ENCODE results near the gene PPP1R12A.
"Not testable (repeated sequence)": the region's sequence is repeated elsewhere in the genome, so short reads cannot be mapped to it uniquely, and the experiment has no call there.

PPP1R12A gene

GRCh38 chr12:79954037-79954610 is 19.2 kb upstream of the PPP1R12A start:
- DNase-seq (no peak), ATAC-seq (replicated peaks) (no peak)
- Mint-ChIP-seq H3K4me1 (no peaks in the 10 kb centered on the region), H3K36me3 (peaks cover 5 to 6% of the 10 kb centered on the region in 2 donors), H3K4me3 (no peak overlapping the region), H3K9me3 (peaks cover 11 to 14% of the 10 kb centered on the region in 2 donors), H3K27me3 (peaks cover 24 to 28% of the 10 kb centered on the region in 2 donors), H3K27ac (no peak overlapping the region)

- H3K9me3 Mint-ChIP-seq = peaks cover 1 to 5% of the 10 kb centered on the region in 2 donors
- H3K4me1 Mint-ChIP-seq = no peaks in the 10 kb centered on the region
- no peak overlapping the region for H3K27ac Mint-ChIP-seq
- ATAC-seq (replicated peaks) = no peak
- peaks cover 10 to 19% of the 10 kb centered on the region in 2 donors for H3K27me3 Mint-ChIP-seq
- H3K36me3 Mint-ChIP-seq = no peaks in the 10 kb centered on the region
- DNase-seq = no peak
- H3K4me3 Mint-ChIP-seq = no peak overlapping the region
Measured at GRCh38 chr12:79949098-79949497, 14.2 kb upstream of the PPP1R12A start.

GRCh38 chr12:79945433-79945832 is 10.5 kb upstream of the PPP1R12A start:
- Mint-ChIP-seq H3K36me3 (no peaks in the 10 kb centered on the region), H3K4me1 (no peaks in the 10 kb centered on the region), H3K27ac (no peak overlapping the region), H3K9me3 (no peaks in the 10 kb centered on the region), H3K4me3 (no peak overlapping the region), H3K27me3 (peaks cover 5 to 9% of the 10 kb centered on the region in 2 donors)
- no peak for ATAC-seq (replicated peaks)
- no peak for DNase-seq

GRCh38 chr12:79944565-79944964 is 9.7 kb upstream of the PPP1R12A start:
- Mint-ChIP-seq H3K27me3 (peaks cover 5 to 9% of the 10 kb centered on the region in 2 donors), H3K9me3 (no peaks in the 10 kb centered on the region)

GRCh38 chr12:79942846-79943245 is 7.9 kb upstream of the PPP1R12A start:
- not testable (repeated sequence) for H3K36me3 Mint-ChIP-seq; H3K9me3 Mint-ChIP-seq; H3K4me3 Mint-ChIP-seq; DNase-seq; H3K4me1 Mint-ChIP-seq; H3K27me3 Mint-ChIP-seq; H3K27ac Mint-ChIP-seq; ATAC-seq (replicated peaks)

More at GRCh38 chr12:79944565-79944964, 9.7 kb upstream of the PPP1R12A start:
- ATAC-seq (replicated peaks) (no peak), DNase-seq (no peak)
- Mint-ChIP-seq H3K36me3 (no peaks in the 10 kb centered on the region), H3K27ac (no peak overlapping the region), H3K4me3 (no peak overlapping the region), H3K4me1 (no peaks in the 10 kb centered on the region)

GRCh38 chr12:79939728-79940310 is 4.9 kb upstream of the PPP1R12A start:
- H3K4me1 Mint-ChIP-seq = peaks cover 4 to 7% of the 10 kb centered on the region in 2 donors
- no peak overlapping the region for H3K4me3 Mint-ChIP-seq
- H3K9me3 Mint-ChIP-seq = no peaks in the 10 kb centered on the region
- DNase-seq = no peak
- H3K27me3 Mint-ChIP-seq = no peaks in the 10 kb centered on the region
- no peak overlapping the region for H3K27ac Mint-ChIP-seq
- peaks cover 0 to 4% of the 10 kb centered on the region in 2 donors for H3K36me3 Mint-ChIP-seq
- ATAC-seq (replicated peaks) = no peak

- Mint-ChIP-seq H3K27ac (no peak overlapping the region), H3K4me1 (peaks cover 5 to 7% of the 10 kb centered on the region in 2 donors), H3K27me3 (no peaks in the 10 kb centered on the region), H3K4me3 (no peak overlapping the region), H3K36me3 (peaks cover 2 to 5% of the 10 kb centered on the region in 2 donors), H3K9me3 (no peaks in the 10 kb centered on the region)
- ATAC-seq (replicated peaks) (no peak), DNase-seq (no peak)
Measured at GRCh38 chr12:79938843-79939242, 3.9 kb upstream of the PPP1R12A start.

GRCh38 chr12:79936670-79937069 is 1.8 kb upstream of the PPP1R12A start:
- H3K27ac Mint-ChIP-seq = no peak overlapping the region
- no peak for DNase-seq
- peaks cover 4 to 5% of the 10 kb centered on the region in 2 donors for H3K36me3 Mint-ChIP-seq
- H3K27me3 Mint-ChIP-seq = no peaks in the 10 kb centered on the region
- H3K4me1 Mint-ChIP-seq = peaks cover 13 to 14% of the 10 kb centered on the region in 2 donors
- H3K9me3 Mint-ChIP-seq = no peaks in the 10 kb centered on the region
- H3K4me3 Mint-ChIP-seq = no peak overlapping the region
- no peak for ATAC-seq (replicated peaks)

- ATAC-seq (replicated peaks) (peak; percentile 11 to 12), DNase-seq (no peak)
Measured at GRCh38 chr12:79935624-79936345, 888 bp upstream of the PPP1R12A start.

GRCh38 chr12:79934281-79935020 is 446 bp downstream of the PPP1R12A start:
- H3K4me1 Mint-ChIP-seq = peaks cover 14 to 17% of the 10 kb centered on the region in 2 donors
- H3K27me3 Mint-ChIP-seq = no peaks in the 10 kb centered on the region
- DNase-seq (no peak), ATAC-seq (replicated peaks) (peak; percentile 36 to 41)
- H3K36me3 Mint-ChIP-seq = peaks cover 9 to 11% of the 10 kb centered on the region in 2 donors
- H3K27ac Mint-ChIP-seq = peak overlapping the region; percentile 98
- no peaks in the 10 kb centered on the region for H3K9me3 Mint-ChIP-seq
- peak overlapping the region; percentile 87 to 91 for H3K4me3 Mint-ChIP-seq

More at GRCh38 chr12:79935624-79936345, 888 bp upstream of the PPP1R12A start:
- peak overlapping the region; percentile 87 to 91 for H3K4me3 Mint-ChIP-seq
- H3K27ac Mint-ChIP-seq = peak overlapping the region; percentile 98
- H3K27me3 Mint-ChIP-seq = no peaks in the 10 kb centered on the region
- H3K9me3 Mint-ChIP-seq = no peaks in the 10 kb centered on the region
- peaks cover 13 to 14% of the 10 kb centered on the region in 2 donors for H3K4me1 Mint-ChIP-seq
- H3K36me3 Mint-ChIP-seq = peaks cover 4 to 5% of the 10 kb centered on the region in 2 donors

GRCh38 chr12:79933532-79934264 is 1.2 kb downstream of the PPP1R12A start:
- Mint-ChIP-seq H3K27ac (peak overlapping the region; percentile 98), H3K36me3 (peaks cover 9 to 11% of the 10 kb centered on the region in 2 donors), H3K4me1 (peaks cover 21 to 22% of the 10 kb centered on the region in 2 donors), H3K27me3 (no peaks in the 10 kb centered on the region), H3K9me3 (no peaks in the 10 kb centered on the region), H3K4me3 (peak overlapping the region; percentile 87 to 91)
- ATAC-seq (replicated peaks) (peak in 1 of 2 donors; percentile 6), DNase-seq (no peak)

GRCh38 chr12:79933043-79933442 is 1.9 kb downstream of the PPP1R12A start:
- H3K4me3 Mint-ChIP-seq = peak overlapping the region; percentile 87 to 91
- H3K36me3 Mint-ChIP-seq = peaks cover 9 to 11% of the 10 kb centered on the region in 2 donors
- DNase-seq (no peak), ATAC-seq (replicated peaks) (no peak)
- no peak overlapping the region for H3K27ac Mint-ChIP-seq
- peaks cover 24 to 28% of the 10 kb centered on the region in 2 donors for H3K4me1 Mint-ChIP-seq
- no peaks in the 10 kb centered on the region for H3K9me3 Mint-ChIP-seq
- H3K27me3 Mint-ChIP-seq = no peaks in the 10 kb centered on the region

- ATAC-seq (replicated peaks) (no peak), DNase-seq (no peak)
- Mint-ChIP-seq H3K27me3 (no peaks in the 10 kb centered on the region), H3K4me1 (peaks cover 25 to 35% of the 10 kb centered on the region in 2 donors), H3K4me3 (peak overlapping the region; percentile 87 to 91), H3K9me3 (no peaks in the 10 kb centered on the region), H3K36me3 (peaks cover 9 to 11% of the 10 kb centered on the region in 2 donors), H3K27ac (no peak overlapping the region)
Measured at GRCh38 chr12:79932357-79932756, 2.5 kb downstream of the PPP1R12A start.
